ENCODE data around the gene TRERF1.

- TF ChIP-seq CTCF (IDR thresholded peaks at IDR 0.05; ENCODE audit: poor library complexity) (no peak), EZH2 (IDR thresholded peaks at IDR 0.05; ENCODE audit: borderline replicate concordance) (no peak)
Measured at GRCh38 chr6:42418724-42419123, 33.0 kb downstream of the TRERF1 start.
